Keratinocyte (primary cell): ENCODE measurements around the gene CD33. TPM values are rescaled to one million over a fixed set of nuclear protein-coding genes. Genes with fewer than 3 reads are reported as not detected.

Source experiments
- DNase-seq: peaks from one replicate; pipeline ENCODE4 v3.0.0-alpha.2; 2011; ENCODE audit warnings: low read depth, missing footprints, low spot score
- FAIRE-seq: peaks from 2 replicates; lab custom pipeline; 2011; peaks lifted over from hg19 to GRCh38; lab: Jason Lieb, UNC
- H2AFZ ChIP-seq: 2 replicates; pipeline ENCODE4 v1.6.0; 2012; ENCODE audit warnings: low read length, control low read depth, inconsistent platforms; ENCODE audit not compliant: control insufficient read depth
- H3K27ac ChIP-seq: 2 replicates; pipeline ENCODE4 v1.5.1; 2011; ENCODE audit warnings: low read length; ENCODE audit not compliant: control insufficient read depth, insufficient read depth
- H3K27me3 ChIP-seq: 3 replicates; pipeline ENCODE4 v1.6.0; 2011; ENCODE audit warnings: low read length; ENCODE audit not compliant: control insufficient read depth, insufficient read depth; ENCODE audit errors: extremely low read depth
- H3K36me3 ChIP-seq, 2 experiments: 2 replicates in 1 of 2; 3 replicates in 1 of 2; pipeline ENCODE4 v1.5.1; 2011; ENCODE audit warnings: low read length in 2 of 2, mild to moderate bottlenecking in 1 of 2; ENCODE audit not compliant: control insufficient read depth in 2 of 2, insufficient read depth in 2 of 2; ENCODE audit errors: extremely low read depth in 1 of 2
- H3K4me1 ChIP-seq: 3 replicates; pipeline ENCODE4 v1.5.1; 2011; ENCODE audit warnings: low read length; ENCODE audit not compliant: control insufficient read depth, insufficient read depth; ENCODE audit errors: extremely low read depth
- H3K4me2 ChIP-seq: 3 replicates; pipeline ENCODE4 v1.6.0; 2011; ENCODE audit warnings: low read depth, low read length; ENCODE audit not compliant: control insufficient read depth, insufficient read depth; ENCODE audit errors: extremely low read depth
- H3K4me3 ChIP-seq, 3 experiments: fragments of 200-600 bp in 1 of 3; sonication (generic) in 1 of 3; 2 replicates in 2 of 3; 3 replicates in 1 of 3; pipeline ENCODE4 v1.5.1; 2011 to 2016; ENCODE audit warnings: low read length in 3 of 3, mild to moderate bottlenecking in 3 of 3, control low read depth in 2 of 3, inconsistent platforms in 1 of 3, low read depth in 1 of 3, mixed read lengths in 1 of 3, mixed run types in 1 of 3, moderate library complexity in 1 of 3; ENCODE audit not compliant: control insufficient read depth in 2 of 3, insufficient read depth in 2 of 3; ENCODE audit errors: extremely low read depth in 1 of 3
- H3K79me2 ChIP-seq: 2 replicates; pipeline ENCODE4 v1.6.0; 2012; ENCODE audit warnings: low read length; ENCODE audit not compliant: control insufficient read depth, insufficient read depth
- H3K9ac ChIP-seq: 3 replicates; pipeline ENCODE4 v1.6.0; 2011; ENCODE audit warnings: low read length; ENCODE audit not compliant: control insufficient read depth, insufficient read depth; ENCODE audit errors: extremely low read depth
- H3K9me1 ChIP-seq: 3 replicates; pipeline ENCODE4 v1.6.0; 2011; ENCODE audit warnings: low read length; ENCODE audit not compliant: control insufficient read depth, insufficient read depth; ENCODE audit errors: extremely low read depth
- H3K9me3 ChIP-seq: 2 replicates; pipeline ENCODE4 v1.5.1; 2012; ENCODE audit warnings: low read depth, low read length; ENCODE audit not compliant: control insufficient read depth
- H4K20me1 ChIP-seq: 3 replicates; pipeline ENCODE4 v1.6.0; 2011; ENCODE audit warnings: low read length; ENCODE audit not compliant: control insufficient read depth, insufficient read depth; ENCODE audit errors: extremely low read depth
- EZH2 ChIP-seq: IDR thresholded peaks from one replicate; pipeline ENCODE4 v1.6.1; 2012; ENCODE audit warnings: inconsistent platforms, mild to moderate bottlenecking, low read length, moderate library complexity
- dilution Hi-C: fragments of 300-500 bp; cut with MboI; formaldehyde crosslinking; loops from one replicate; pipeline ENCODE4 v1.7.0; 2020; ENCODE audit warnings: low sequenced_read_pairs; ENCODE audit not compliant: extremely low pct_ligation_motif_present
- polyA plus RNA-seq, 5 experiments: library from polyadenylated mRNA; depleted of rRNA in 3 of 5; stranded (reverse) in 3 of 5; stranded (forward) in 1 of 5; unstranded in 1 of 5; fragments of >200 nt; gene quantifications; 1 replicate in 1 of 5; 2 replicates in 3 of 5; 3 replicates in 1 of 5; pipeline versions ENCODE4 v1.2.1 to v1.2.3, GENCODE V29; 2011 to 2012; ENCODE audit warnings: missing spikeins in 2 of 5, low read depth in 1 of 5, low replicate concordance in 1 of 5
- TF ChIP-seq, protein P1 (sequence below), 3 experiments: IDR thresholded peaks in 1 of 3; conservative IDR thresholded peaks in 1 of 3; optimal IDR thresholded peaks in 1 of 3; 2 replicates in 2 of 3; 3 replicates in 1 of 3; pipeline versions ENCODE3 to v1.5.1; 2011; ENCODE audit warnings: low read length in 3 of 3, mild to moderate bottlenecking in 3 of 3, moderate library complexity in 2 of 3, control low read depth in 1 of 3, inconsistent platforms in 1 of 3; ENCODE audit not compliant: insufficient read depth in 2 of 3; ENCODE audit errors: extremely low read depth in 1 of 3

Gene CD33
- polyA plus RNA-seq, 1 donor (not counting 4 experiments of a cell fraction or from before 2014, with no cell fraction given): 0.16 TPM

- Histone ChIP-seq H3K27me3 (no peaks in the 10 kb centered on the region), H3K27ac (no peak overlapping the region), H3K9ac (no peak overlapping the region), H3K36me3 (no peaks in the 10 kb centered on the region), H3K4me3 (no peak overlapping the region), H3K4me1 (no peaks in the 10 kb centered on the region), H2AFZ (no peak overlapping the region), H3K9me1 (no peaks in the 10 kb centered on the region), H3K4me2 (no peak overlapping the region), H3K79me2 (no peaks in the 10 kb centered on the region), H3K9me3 (no peaks in the 10 kb centered on the region), H4K20me1 (no peaks in the 10 kb centered on the region)
- no peak for FAIRE-seq
- no peak for TF ChIP-seq EZH2
- TF ChIP-seq, protein P1, sequence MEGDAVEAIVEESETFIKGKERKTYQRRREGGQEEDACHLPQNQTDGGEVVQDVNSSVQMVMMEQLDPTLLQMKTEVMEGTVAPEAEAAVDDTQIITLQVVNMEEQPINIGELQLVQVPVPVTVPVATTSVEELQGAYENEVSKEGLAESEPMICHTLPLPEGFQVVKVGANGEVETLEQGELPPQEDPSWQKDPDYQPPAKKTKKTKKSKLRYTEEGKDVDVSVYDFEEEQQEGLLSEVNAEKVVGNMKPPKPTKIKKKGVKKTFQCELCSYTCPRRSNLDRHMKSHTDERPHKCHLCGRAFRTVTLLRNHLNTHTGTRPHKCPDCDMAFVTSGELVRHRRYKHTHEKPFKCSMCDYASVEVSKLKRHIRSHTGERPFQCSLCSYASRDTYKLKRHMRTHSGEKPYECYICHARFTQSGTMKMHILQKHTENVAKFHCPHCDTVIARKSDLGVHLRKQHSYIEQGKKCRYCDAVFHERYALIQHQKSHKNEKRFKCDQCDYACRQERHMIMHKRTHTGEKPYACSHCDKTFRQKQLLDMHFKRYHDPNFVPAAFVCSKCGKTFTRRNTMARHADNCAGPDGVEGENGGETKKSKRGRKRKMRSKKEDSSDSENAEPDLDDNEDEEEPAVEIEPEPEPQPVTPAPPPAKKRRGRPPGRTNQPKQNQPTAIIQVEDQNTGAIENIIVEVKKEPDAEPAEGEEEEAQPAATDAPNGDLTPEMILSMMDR (optimal IDR thresholded peaks at IDR 0.05 in 1 of 3, IDR thresholded peaks at IDR 0.05 in 1 of 3, conservative IDR thresholded peaks at IDR 0.05 in 1 of 3; ENCODE audit: extremely low read depth in 1 of 3, insufficient read depth in 2 of 3, low read length in 3 of 3): no peak
- no peak for DNase-seq
- dilution Hi-C loops: no loop called here
Observed at GRCh38 chr19:51252306-51253079, 27.6 kb downstream of the CD33 start.

DNA sequence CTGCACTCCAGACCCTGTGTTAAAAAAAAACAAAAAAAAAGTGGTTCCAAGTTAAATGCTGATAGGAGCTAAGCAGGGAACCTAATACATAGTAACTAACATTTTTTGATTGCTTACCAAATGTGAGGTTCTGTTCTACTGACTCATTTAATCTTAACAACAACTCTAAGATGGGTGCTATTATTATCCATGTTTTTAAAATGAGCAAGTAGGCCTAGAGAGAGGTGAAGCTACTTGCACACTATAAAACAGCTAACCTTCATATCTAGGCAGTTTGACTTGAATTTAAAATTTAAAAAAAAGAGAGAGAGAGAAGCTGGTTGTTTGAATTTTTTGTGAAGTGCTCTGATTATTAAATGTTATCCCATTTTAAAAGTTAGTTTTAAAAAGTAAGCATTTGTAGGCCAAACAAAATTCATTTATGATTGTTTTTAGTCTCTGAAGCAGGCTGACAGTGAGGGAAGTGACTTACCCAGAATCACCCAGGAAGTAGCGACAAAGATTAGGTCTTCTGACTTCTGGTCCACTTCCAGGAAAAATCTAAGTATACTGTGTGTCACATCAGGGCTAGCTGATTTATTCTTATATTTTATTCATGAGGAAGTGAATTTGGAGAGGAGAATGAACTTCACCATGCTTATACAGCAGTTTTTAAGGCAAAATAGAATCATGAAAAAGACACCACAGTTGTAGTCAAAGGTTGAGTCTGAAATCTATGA, 28.4 kb downstream of the CD33 start:
- Histone ChIP-seq H3K4me2 (no peak overlapping the region), H4K20me1 (no peaks in the 10 kb centered on the region), H3K27ac (no peak overlapping the region), H3K9me3 (no peaks in the 10 kb centered on the region), H3K36me3 (no peaks in the 10 kb centered on the region), H3K27me3 (no peaks in the 10 kb centered on the region), H2AFZ (no peak overlapping the region), H3K4me1 (no peaks in the 10 kb centered on the region), H3K79me2 (no peaks in the 10 kb centered on the region), H3K4me3 (no peak overlapping the region), H3K9ac (no peak overlapping the region), H3K9me1 (no peaks in the 10 kb centered on the region)
- no peak for DNase-seq
- dilution Hi-C loops: no loop called here
- FAIRE-seq: no peak
- TF ChIP-seq EZH2: no peak
- TF ChIP-seq, protein P1 (optimal IDR thresholded peaks at IDR 0.05 in 1 of 3, IDR thresholded peaks at IDR 0.05 in 1 of 3, conservative IDR thresholded peaks at IDR 0.05 in 1 of 3; ENCODE audit: extremely low read depth in 1 of 3, insufficient read depth in 2 of 3, low read length in 3 of 3): no peak
